Nephron (organoid): ENCODE measurements around the gene ANKH.

Source experiments
- H3K27ac Mint-ChIP-seq, 3 experiments: 2 replicates each; pipeline ENCODE4 v1.8.0; 2020; ENCODE audit warnings: mixed read lengths in 3 of 3, mild to moderate bottlenecking in 2 of 3, moderate library complexity in 1 of 3
- H3K27me3 Mint-ChIP-seq: 2 replicates; pipeline ENCODE4 v1.8.0; 2021; ENCODE audit warnings: low read depth, mild to moderate bottlenecking, moderate library complexity, mixed read lengths
- H3K36me3 Mint-ChIP-seq: 2 replicates; pipeline ENCODE4 v1.8.0; 2020; ENCODE audit warnings: low read depth, mixed read lengths
- H3K4me1 Mint-ChIP-seq: 2 replicates; pipeline ENCODE4 v1.8.0; 2020; ENCODE audit warnings: mixed read lengths
- H3K4me3 Mint-ChIP-seq, 3 experiments: 2 replicates each; pipeline ENCODE4 v1.8.0; 2020; ENCODE audit warnings: mild to moderate bottlenecking in 3 of 3, mixed read lengths in 3 of 3, moderate library complexity in 2 of 3
- H3K9me3 Mint-ChIP-seq: 2 replicates; pipeline ENCODE4 v1.8.0; 2020; ENCODE audit warnings: mixed read lengths
- CTCF ChIP-seq, 3 experiments: fragments of 200-600 bp; sonication (generic); IDR thresholded peaks; one replicate each; pipeline ENCODE4 v1.5.0; 2021; ENCODE audit warnings: antibody characterized with exemption in 3 of 3; ENCODE audit not compliant: unreplicated experiment in 3 of 3

Gene ANKH

GRCh38 chr5:14775857-14776256 lies 95.7 kb downstream of the ANKH start:
- no peaks in the 10 kb centered on the region for H3K36me3 Mint-ChIP-seq
- H3K4me1 Mint-ChIP-seq: peaks cover 24% of the 10 kb centered on the region
- H3K9me3 Mint-ChIP-seq: no peaks in the 10 kb centered on the region
- H3K4me3 Mint-ChIP-seq: no peak overlapping the region
- TF ChIP-seq CTCF (IDR thresholded peaks at IDR 0.05; ENCODE audit: unreplicated experiment in 3 of 3): no peak
- no peaks in the 10 kb centered on the region for H3K27me3 Mint-ChIP-seq
- no peak overlapping the region for H3K27ac Mint-ChIP-seq

- Mint-ChIP-seq H3K4me3 (no peak overlapping the region), H3K27ac (no peak overlapping the region), H3K36me3 (no peaks in the 10 kb centered on the region), H3K27me3 (no peaks in the 10 kb centered on the region), H3K9me3 (no peaks in the 10 kb centered on the region), H3K4me1 (peaks cover 14% of the 10 kb centered on the region)
- no peak for TF ChIP-seq CTCF (IDR thresholded peaks at IDR 0.05; ENCODE audit: unreplicated experiment in 3 of 3)
These were observed 98.0 kb downstream of the ANKH start for GRCh38 chr5:14773588-14773987.

GRCh38 chr5:14771972-14772371 lies 99.6 kb downstream of the ANKH start:
- Mint-ChIP-seq H3K36me3 (no peaks in the 10 kb centered on the region), H3K27ac (no peak overlapping the region), H3K9me3 (no peaks in the 10 kb centered on the region), H3K4me1 (peaks cover 8% of the 10 kb centered on the region), H3K4me3 (no peak overlapping the region), H3K27me3 (no peaks in the 10 kb centered on the region)
- TF ChIP-seq CTCF (IDR thresholded peaks at IDR 0.05; ENCODE audit: unreplicated experiment in 3 of 3): no peak

- H3K4me3 Mint-ChIP-seq: no peak overlapping the region
- peaks cover 2% of the 10 kb centered on the region for H3K4me1 Mint-ChIP-seq
- H3K9me3 Mint-ChIP-seq: no peaks in the 10 kb centered on the region
- H3K27me3 Mint-ChIP-seq: no peaks in the 10 kb centered on the region
- no peaks in the 10 kb centered on the region for H3K36me3 Mint-ChIP-seq
- no peak for TF ChIP-seq CTCF (IDR thresholded peaks at IDR 0.05; ENCODE audit: unreplicated experiment in 3 of 3)
- no peak overlapping the region for H3K27ac Mint-ChIP-seq
These were observed 100.4 kb downstream of the ANKH start for GRCh38 chr5:14771189-14771588.

GRCh38 chr5:14768508-14769365 lies 102.8 kb downstream of the ANKH start:
- no peak for TF ChIP-seq CTCF (IDR thresholded peaks at IDR 0.05; ENCODE audit: unreplicated experiment in 3 of 3)
- no peaks in the 10 kb centered on the region for H3K4me1 Mint-ChIP-seq
- H3K9me3 Mint-ChIP-seq: no peaks in the 10 kb centered on the region
- H3K27me3 Mint-ChIP-seq: no peaks in the 10 kb centered on the region
- no peaks in the 10 kb centered on the region for H3K36me3 Mint-ChIP-seq
- no peak overlapping the region for H3K4me3 Mint-ChIP-seq
- no peak overlapping the region for H3K27ac Mint-ChIP-seq
